Skin of body (tissue), 2 donors: ENCODE data around the gene TMEM26. TPM values are rescaled to one million over a fixed set of nuclear protein-coding genes. Genes with fewer than 3 reads are reported as not detected.
A peak's percentile ranks its signal among the peaks of the same experiment; 100 is the strongest.

Source experiments
- DNase-seq: peaks from one replicate; lab custom pipeline; 2025; lab: John Stamatoyannopoulos, UW
- total RNA-seq: library from RNA; depleted of rRNA; stranded (reverse); fragments of >200 nt; gene quantifications from one replicate; pipeline ENCODE4 v1.2.3, GENCODE V29; 2014

The TMEM26 gene
- 5.1 TPM for total RNA-seq

GRCh38 chr10:61452655-61453641 lies at the start of gene TMEM26:
TSS of gene TMEM26 (minus strand) at chr10:61453381. CDS start at chr10:61453081, 300 bp downstream.
- DNase-seq: peak; percentile 51

- DNase-seq: no peak
These were observed 47.3 kb upstream of the TMEM26 start for GRCh38 chr10:61500460-61500859.

GRCh38 chr10:61492364-61492995 lies 39.3 kb upstream of the TMEM26 start:
- no peak for DNase-seq

- no peak for DNase-seq
These were observed 34.3 kb upstream of the TMEM26 start for GRCh38 chr10:61487506-61487905.

- no peak for DNase-seq
These were observed 33.7 kb upstream of the TMEM26 start for GRCh38 chr10:61486738-61487396.

GRCh38 chr10:61486251-61486650 lies 33.1 kb upstream of the TMEM26 start:
- DNase-seq: no peak

GRCh38 chr10:61481597-61481996 lies 28.4 kb upstream of the TMEM26 start:
- DNase-seq: no peak

- no peak for DNase-seq
These were observed 27.0 kb upstream of the TMEM26 start for GRCh38 chr10:61480208-61480607.

GRCh38 chr10:61478621-61479312 lies 25.6 kb upstream of the TMEM26 start:
- no peak for DNase-seq

GRCh38 chr10:61477451-61477850 lies 24.3 kb upstream of the TMEM26 start:
- DNase-seq: no peak

GRCh38 chr10:61476529-61476928 lies 23.3 kb upstream of the TMEM26 start:
- DNase-seq: no peak

- no peak for DNase-seq
These were observed 22.3 kb upstream of the TMEM26 start for GRCh38 chr10:61475449-61475873.

- DNase-seq: no peak
These were observed 19.0 kb upstream of the TMEM26 start for GRCh38 chr10:61472090-61472674.

GRCh38 chr10:61471491-61471890 lies 18.3 kb upstream of the TMEM26 start:
- no peak for DNase-seq

GRCh38 chr10:61470740-61471139 lies 17.6 kb upstream of the TMEM26 start:
- DNase-seq: no peak

- DNase-seq: peak; percentile 54
These were observed 12.9 kb upstream of the TMEM26 start for GRCh38 chr10:61465901-61466632.

- DNase-seq: no peak
These were observed 12.0 kb upstream of the TMEM26 start for GRCh38 chr10:61465171-61465496.

- DNase-seq: no peak
These were observed 11.4 kb upstream of the TMEM26 start for GRCh38 chr10:61464461-61465170.

- peak; percentile 97 for DNase-seq
These were observed 10.1 kb upstream of the TMEM26 start for GRCh38 chr10:61463035-61463909.
